Neuronal stem cell (in vitro differentiated cells): ENCODE results near the gene OTULINL.
A peak's percentile ranks its signal among the peaks of the same experiment; 100 is the strongest.

Experiments used
- DNase-seq: peaks from one replicate; pipeline ENCODE4 v3.0.0-alpha.2; 2013; ENCODE audit warnings: low spot score
- H2AFZ ChIP-seq: one replicate; pipeline ENCODE4 v1.6.1; 2013; ENCODE audit warnings: mild to moderate bottlenecking, low read length, inconsistent platforms
- H2AK5ac ChIP-seq: 2 replicates; pipeline ENCODE4 v1.6.1; 2013; ENCODE audit warnings: low read depth, mild to moderate bottlenecking, inconsistent platforms, low read length, moderate library complexity, mixed read lengths
- H2BK120ac ChIP-seq: 2 replicates; pipeline ENCODE4 v1.6.1; 2013; ENCODE audit warnings: low read depth, mild to moderate bottlenecking, inconsistent platforms, low read length, moderate library complexity, mixed read lengths
- H2BK12ac ChIP-seq: one replicate; pipeline ENCODE4 v1.6.1; 2013; ENCODE audit warnings: low read length, inconsistent platforms
- H2BK15ac ChIP-seq: 2 replicates; pipeline ENCODE4 v1.6.1; 2013; ENCODE audit warnings: mild to moderate bottlenecking, low read length, inconsistent platforms, mixed read lengths
- H2BK5ac ChIP-seq: one replicate; pipeline ENCODE4 v1.6.1; 2013; ENCODE audit warnings: inconsistent platforms, mild to moderate bottlenecking, low read length, moderate library complexity
- H3K14ac ChIP-seq: one replicate; pipeline ENCODE4 v1.6.1; 2013; ENCODE audit warnings: low read length, inconsistent platforms
- H3K18ac ChIP-seq: 2 replicates; pipeline ENCODE4 v1.6.1; 2013; ENCODE audit warnings: low read length, inconsistent platforms
- H3K23ac ChIP-seq: 2 replicates; pipeline ENCODE4 v1.6.1; 2013; ENCODE audit warnings: low read depth, mild to moderate bottlenecking, mixed read lengths, low read length, inconsistent platforms; ENCODE audit not compliant: poor library complexity
- H3K27ac ChIP-seq: replicated peaks from 3 replicates; pipeline ENCODE4 v1.5.1; 2013; ENCODE audit warnings: low read length, inconsistent platforms
- H3K27me3 ChIP-seq, 3 experiments: 2 replicates each; pipeline ENCODE4 v1.6.1; 2013; ENCODE audit warnings: low read length in 3 of 3, mild to moderate bottlenecking in 2 of 3, inconsistent platforms in 1 of 3, low read depth in 1 of 3, mixed read lengths in 1 of 3, moderate library complexity in 1 of 3; ENCODE audit not compliant: control insufficient read depth in 3 of 3, insufficient read depth in 3 of 3
- H3K36me3 ChIP-seq, 2 donors: replicated peaks in 1 of 2; 2 replicates each; pipeline ENCODE4 v1.6.1; 2013; ENCODE audit warnings: low read length in 2 of 2; ENCODE audit not compliant: control insufficient read depth in 2 of 2, insufficient read depth in 2 of 2
- H3K4ac ChIP-seq: 2 replicates; pipeline ENCODE4 v1.6.1; 2013; ENCODE audit warnings: inconsistent platforms, mild to moderate bottlenecking, low read length, moderate library complexity
- H3K4me1 ChIP-seq, 2 donors: 1 replicate in 1 of 2; 2 replicates in 1 of 2; pipeline ENCODE4 v1.6.1; 2013; ENCODE audit warnings: low read length in 2 of 2, low read depth in 1 of 2; ENCODE audit not compliant: control insufficient read depth in 2 of 2, insufficient read depth in 1 of 2
- H3K4me2 ChIP-seq: one replicate; pipeline ENCODE4 v1.6.1; 2013; ENCODE audit warnings: mild to moderate bottlenecking, low read length, inconsistent platforms; ENCODE audit not compliant: insufficient read depth, poor library complexity, severe bottlenecking
- H3K4me3 ChIP-seq, 2 donors: 2 replicates each; pipeline ENCODE4 v1.5.1; 2013; ENCODE audit warnings: low read length in 2 of 2, mild to moderate bottlenecking in 2 of 2, inconsistent platforms in 1 of 2, moderate library complexity in 1 of 2
- H3K79me1 ChIP-seq: one replicate; pipeline ENCODE4 v1.6.1; 2013; ENCODE audit warnings: low read depth, mild to moderate bottlenecking, inconsistent platforms, low read length, moderate library complexity
- H3K9ac ChIP-seq: one replicate; pipeline ENCODE4 v1.6.1; 2013; ENCODE audit warnings: mild to moderate bottlenecking, low read depth, low read length, inconsistent platforms; ENCODE audit not compliant: poor library complexity
- H3K9me3 ChIP-seq, 2 donors: replicated peaks in 1 of 2; 2 replicates each; pipeline versions ENCODE3 to v1.6.1; 2013; ENCODE audit warnings: low read length in 2 of 2, mild to moderate bottlenecking in 2 of 2, inconsistent platforms in 1 of 2, low read depth in 1 of 2, mixed read lengths in 1 of 2, moderate library complexity in 1 of 2; ENCODE audit not compliant: control insufficient read depth in 2 of 2, insufficient read depth in 1 of 2
- H4K8ac ChIP-seq: one replicate; pipeline ENCODE4 v1.6.1; 2013; ENCODE audit warnings: low read depth, mild to moderate bottlenecking, inconsistent platforms, low read length, moderate library complexity
- H4K91ac ChIP-seq: one replicate; pipeline ENCODE4 v1.6.1; 2013; ENCODE audit warnings: low read length, low read depth, mild to moderate bottlenecking, inconsistent platforms; ENCODE audit not compliant: poor library complexity
- WGBS, 2 donors: extraction: QIAGEN DNeasy Blood & Tissue Kit; methylation state at CpG; one replicate each; pipeline ENCODE4 v1.1.7; 2013; ENCODE audit warnings: missing lambda C conversion rate in 2 of 2, mixed read lengths in 1 of 2; ENCODE audit not compliant: insufficient read length in 2 of 2, insufficient replicate concordance in 1 of 2; ENCODE audit errors: extremely low coverage in 2 of 2; 5-methylcytosine and 5-hydroxymethylcytosine counted together

The OTULINL gene

DNA sequence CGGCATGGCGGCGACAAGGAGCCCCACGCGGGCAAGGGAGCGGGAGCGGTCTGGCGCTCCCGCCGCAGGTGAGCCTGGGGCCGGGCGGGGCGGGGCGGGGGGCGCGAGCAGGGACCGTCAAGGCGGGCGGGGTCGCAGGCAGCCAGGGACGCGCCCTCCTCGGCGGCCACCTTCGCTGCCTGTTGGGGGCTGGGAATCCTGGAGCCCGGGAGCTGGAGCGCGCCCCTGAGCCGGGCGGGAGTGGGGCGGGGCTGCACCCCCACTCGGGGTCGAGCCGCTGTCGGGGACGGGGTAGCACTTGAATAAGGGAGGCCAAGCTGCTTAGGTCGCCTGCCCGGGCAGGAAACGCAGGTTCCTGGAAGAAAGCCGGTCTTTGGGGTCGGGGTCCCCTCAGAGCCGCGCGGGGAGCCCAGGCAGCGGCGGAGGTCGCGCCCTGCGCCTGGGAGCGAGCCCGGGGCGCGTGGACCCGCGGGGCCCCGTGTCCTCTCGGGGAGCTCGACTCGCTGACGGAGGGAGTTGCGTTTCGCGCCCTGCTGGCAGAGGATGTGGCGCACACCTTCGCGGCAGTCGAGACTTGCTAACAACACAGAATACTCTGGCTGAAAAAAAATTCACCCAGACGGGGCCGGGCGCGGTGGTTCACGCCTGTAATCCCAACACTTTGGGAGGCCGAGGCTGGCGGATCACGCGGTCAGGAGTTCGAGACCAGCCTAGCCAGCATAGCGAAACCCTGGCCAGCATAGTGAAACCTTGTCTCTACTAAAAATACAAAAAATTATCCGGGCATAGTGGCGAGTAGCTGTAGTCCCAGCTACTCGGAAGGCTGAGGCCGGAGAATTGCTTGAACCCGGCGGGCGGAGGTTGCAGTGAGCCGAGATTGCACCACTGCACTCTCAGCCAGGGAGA is 552 bp downstream of the OTULINL start:
- H3K4me1 ChIP-seq, result no peaks in the 10 kb centered on the region
- no peak for DNase-seq
- no peak overlapping the region for H3K4ac ChIP-seq
- peak overlapping the region; percentile 58 to 83 for H3K4me3 ChIP-seq
- no peak overlapping the region for H4K8ac ChIP-seq
- peak overlapping the region; percentile 99 for H2AFZ ChIP-seq
- H4K91ac ChIP-seq, result peak overlapping the region; percentile 79
- peak overlapping the region; percentile 67 for H3K9ac ChIP-seq
- peaks cover 0 to 6% of the 10 kb centered on the region in 2 donors for H3K9me3 ChIP-seq
- H2AK5ac ChIP-seq, result no peak overlapping the region
- peak overlapping the region; percentile 94 for H3K4me2 ChIP-seq
- H2BK5ac ChIP-seq, result peak overlapping the region; percentile 77
- WGBS, 2 donors, result no CpG with 5 or more reads among the region's 86 CpGs
- H3K14ac ChIP-seq, result no peak overlapping the region
- H3K18ac ChIP-seq, result peak overlapping the region; percentile 92
- no peaks in the 10 kb centered on the region for H3K36me3 ChIP-seq
- H2BK120ac ChIP-seq, result no peak overlapping the region
- H2BK12ac ChIP-seq, result no peak overlapping the region
- H3K23ac ChIP-seq, result peak overlapping the region; percentile 67
- H3K27ac ChIP-seq, result no peak overlapping the region
- no peak overlapping the region for H2BK15ac ChIP-seq
- H3K79me1 ChIP-seq, result peaks cover 2% of the 10 kb centered on the region
- peaks cover 0 to 46% (median 8%) of the 10 kb centered on the region in 3 experiments for H3K27me3 ChIP-seq

DNA sequence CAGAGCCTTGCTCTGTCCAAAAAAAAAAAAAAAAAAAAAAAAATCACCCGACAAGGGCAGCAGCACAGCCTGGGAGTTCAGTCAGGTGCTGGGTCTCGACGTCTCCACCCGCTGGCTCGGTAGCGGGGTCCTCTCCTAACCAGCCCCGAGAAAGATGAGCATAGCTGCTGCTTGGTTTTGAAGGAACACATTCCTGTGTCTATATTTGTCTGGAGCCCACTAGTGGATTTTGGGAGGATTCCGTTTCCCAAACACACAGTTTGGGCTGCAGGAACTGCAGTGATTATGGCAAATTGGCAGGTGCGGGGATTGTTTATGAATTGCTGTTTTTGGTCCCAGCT is 1.2 kb downstream of the OTULINL start:
- H3K27ac ChIP-seq, result no peak overlapping the region
- no peak overlapping the region for H2BK120ac ChIP-seq
- no peak for DNase-seq
- no peak overlapping the region for H3K4ac ChIP-seq
- H3K23ac ChIP-seq, result no peak overlapping the region
- H3K9me3 ChIP-seq, result peaks cover 0 to 6% of the 10 kb centered on the region in 2 donors
- peak overlapping the region; percentile 94 for H3K4me2 ChIP-seq
- no peak overlapping the region for H2AFZ ChIP-seq
- no peak overlapping the region for H3K18ac ChIP-seq
- H2BK12ac ChIP-seq, result no peak overlapping the region
- no peak overlapping the region for H4K91ac ChIP-seq
- no peak overlapping the region for H4K8ac ChIP-seq
- peaks cover 0 to 46% (median 8%) of the 10 kb centered on the region in 3 experiments for H3K27me3 ChIP-seq
- no peaks in the 10 kb centered on the region for H3K36me3 ChIP-seq
- no peak overlapping the region for H3K9ac ChIP-seq
- H2BK15ac ChIP-seq, result no peak overlapping the region
- H2BK5ac ChIP-seq, result peak overlapping the region; percentile 77
- H3K14ac ChIP-seq, result no peak overlapping the region
- H3K79me1 ChIP-seq, result no peaks in the 10 kb centered on the region
- peak overlapping the region in 1 of 2 donors; percentile 58 for H3K4me3 ChIP-seq
- WGBS, 2 donors, result no CpG with 5 or more reads among the region's 9 CpGs
- H3K4me1 ChIP-seq, result no peaks in the 10 kb centered on the region
- H2AK5ac ChIP-seq, result no peak overlapping the region

DNA sequence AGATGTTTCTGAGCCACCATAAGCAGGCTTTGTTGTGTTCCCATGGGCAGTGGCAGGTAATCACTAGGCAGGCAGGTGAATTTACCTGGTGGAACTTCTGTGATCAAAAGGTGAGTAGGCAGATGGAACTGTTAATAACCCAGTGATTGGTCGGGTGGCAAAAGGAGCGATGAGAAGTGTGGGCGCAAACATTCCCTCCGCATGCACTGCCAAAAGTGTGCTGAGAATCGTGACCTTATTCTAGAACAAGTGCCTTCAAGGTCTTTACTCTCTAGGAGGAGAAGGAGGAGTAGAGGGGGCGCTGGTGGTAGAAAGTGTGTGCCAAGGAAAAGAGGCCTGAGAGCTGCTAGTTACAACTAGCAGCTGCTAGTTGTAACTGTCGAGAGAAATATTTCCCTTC is 3.3 kb downstream of the OTULINL start:
- Histone ChIP-seq H2AK5ac (no peak overlapping the region), H2BK12ac (no peak overlapping the region), H3K4me3 (no peak overlapping the region), H2AFZ (no peak overlapping the region), H3K79me1 (no peaks in the 10 kb centered on the region), H3K18ac (no peak overlapping the region), H3K4me1 (no peaks in the 10 kb centered on the region), H3K36me3 (no peaks in the 10 kb centered on the region), H4K91ac (no peak overlapping the region), H3K4me2 (no peak overlapping the region), H2BK15ac (no peak overlapping the region), H3K14ac (no peak overlapping the region), H2BK120ac (no peak overlapping the region), H3K9me3 (peaks cover 0 to 6% of the 10 kb centered on the region in 2 donors), H2BK5ac (no peak overlapping the region), H3K27me3 (peaks cover 0 to 38% (median 8%) of the 10 kb centered on the region in 3 experiments), H3K9ac (no peak overlapping the region), H4K8ac (no peak overlapping the region), H3K23ac (no peak overlapping the region), H3K4ac (no peak overlapping the region), H3K27ac (no peak overlapping the region)
- WGBS, 2 donors, result no CpG with 5 or more reads among the region's 7 CpGs
- DNase-seq, result no peak

DNA sequence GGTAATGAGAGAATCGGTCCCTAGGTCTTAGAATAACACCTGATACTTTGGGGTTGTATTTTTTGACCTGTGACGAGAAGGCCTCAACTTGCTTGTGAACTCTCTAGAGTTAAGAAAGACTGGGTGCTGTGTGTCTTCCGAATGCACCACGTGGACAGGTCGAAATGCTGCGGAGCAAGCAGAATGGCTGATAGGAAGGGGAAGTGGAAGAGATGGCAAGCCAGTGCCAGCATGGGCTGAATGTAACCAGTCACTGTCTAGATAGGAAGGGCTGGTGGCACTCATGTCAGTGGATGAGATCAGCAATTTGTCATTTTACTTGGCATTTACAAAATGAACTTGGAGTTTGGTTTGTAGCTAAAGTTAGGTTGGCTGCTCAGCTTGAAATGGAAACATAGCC is 5.6 kb downstream of the OTULINL start:
- Histone ChIP-seq H3K36me3 (no peaks in the 10 kb centered on the region), H3K4me1 (no peaks in the 10 kb centered on the region), H3K23ac (no peak overlapping the region), H3K4ac (no peak overlapping the region), H2AK5ac (no peak overlapping the region), H3K14ac (no peak overlapping the region), H3K27me3 (peaks cover 0 to 20% (median 2%) of the 10 kb centered on the region in 3 experiments), H2BK15ac (no peak overlapping the region), H3K18ac (no peak overlapping the region), H4K91ac (no peak overlapping the region), H3K27ac (no peak overlapping the region), H3K79me1 (no peaks in the 10 kb centered on the region), H2BK5ac (no peak overlapping the region), H4K8ac (no peak overlapping the region), H3K9me3 (peaks cover 0 to 6% of the 10 kb centered on the region in 2 donors), H2AFZ (no peak overlapping the region), H3K4me2 (no peak overlapping the region), H3K4me3 (no peak overlapping the region), H3K9ac (no peak overlapping the region), H2BK12ac (no peak overlapping the region), H2BK120ac (no peak overlapping the region)
- no CpG with 5 or more reads among the region's 6 CpGs for WGBS, 2 donors
- DNase-seq, result no peak
